Measurements from ENCODE around the gene DERA. TPM values are rescaled to one million over a fixed set of nuclear protein-coding genes. Genes with fewer than 3 reads are reported as not detected.

DERA gene
- total RNA-seq, 1 donor from 2014 or later, result 44.0 TPM

GRCh38 chr12:15928870-15929571 lies 17.9 kb downstream of the DERA start:
- intact Hi-C loops (cut with DNase I), result no loop called here
- H3K9me3 ChIP-seq, result no peaks in the 10 kb centered on the region
- TF ChIP-seq CTCF (IDR thresholded peaks at IDR 0.05), result no peak
- DNase-seq (no peak), ATAC-seq (no peak)
- H3K4me1 ChIP-seq, result no peaks in the 10 kb centered on the region
- no peaks in the 10 kb centered on the region for H3K36me3 ChIP-seq
- H3K27me3 ChIP-seq (ENCODE audit: low read depth), result no peaks in the 10 kb centered on the region
- H3K4me3 ChIP-seq, result no peak overlapping the region
- H3K27ac ChIP-seq, result no peak overlapping the region

GRCh38 chr12:15931590-15932053 lies 20.5 kb downstream of the DERA start:
- DNase-seq (no peak), ATAC-seq (no peak)
- H3K9me3 ChIP-seq, result no peaks in the 10 kb centered on the region
- no peak overlapping the region for H3K4me3 ChIP-seq
- H3K27ac ChIP-seq, result no peak overlapping the region
- TF ChIP-seq CTCF (IDR thresholded peaks at IDR 0.05), result no peak
- no peaks in the 10 kb centered on the region for H3K27me3 ChIP-seq (ENCODE audit: low read depth)
- no peaks in the 10 kb centered on the region for H3K36me3 ChIP-seq
- no peaks in the 10 kb centered on the region for H3K4me1 ChIP-seq
- intact Hi-C loops (cut with DNase I), result no loop called here

- DNase-seq (no peak), ATAC-seq (no peak)
- Histone ChIP-seq H3K9me3 (no peaks in the 10 kb centered on the region), H3K4me3 (no peak overlapping the region), H3K36me3 (no peaks in the 10 kb centered on the region), H3K4me1 (no peaks in the 10 kb centered on the region), H3K27me3 (ENCODE audit: low read depth) (no peaks in the 10 kb centered on the region), H3K27ac (no peak overlapping the region)
- no peak for TF ChIP-seq CTCF (IDR thresholded peaks at IDR 0.05)
- intact Hi-C loops (cut with DNase I), result no loop called here
Observed at GRCh38 chr12:15932327-15932726, 21.2 kb downstream of the DERA start.

GRCh38 chr12:15932971-15933370 lies 21.8 kb downstream of the DERA start:
- TF ChIP-seq CTCF (IDR thresholded peaks at IDR 0.05), result no peak
- no peaks in the 10 kb centered on the region for H3K9me3 ChIP-seq
- H3K36me3 ChIP-seq, result no peaks in the 10 kb centered on the region
- no peaks in the 10 kb centered on the region for H3K4me1 ChIP-seq
- ATAC-seq, result no peak
- no peak overlapping the region for H3K27ac ChIP-seq
- no peaks in the 10 kb centered on the region for H3K27me3 ChIP-seq (ENCODE audit: low read depth)
- DNase-seq, result no peak
- intact Hi-C loops (cut with DNase I), result no loop called here
- H3K4me3 ChIP-seq, result no peak overlapping the region

- H3K36me3 ChIP-seq, result no peaks in the 10 kb centered on the region
- H3K27me3 ChIP-seq (ENCODE audit: low read depth), result no peaks in the 10 kb centered on the region
- DNase-seq (no peak), ATAC-seq (no peak)
- TF ChIP-seq CTCF (IDR thresholded peaks at IDR 0.05), result no peak
- peaks cover 3% of the 10 kb centered on the region for H3K9me3 ChIP-seq
- H3K4me3 ChIP-seq, result no peak overlapping the region
- intact Hi-C loops (cut with DNase I), result no loop called here
- no peaks in the 10 kb centered on the region for H3K4me1 ChIP-seq
- no peak overlapping the region for H3K27ac ChIP-seq
Observed at GRCh38 chr12:15933751-15934150, 22.6 kb downstream of the DERA start.
